ENCODE results near the gene ZNF438.
"Not testable (repeated sequence)": the region's sequence is repeated elsewhere in the genome, so short reads cannot be mapped to it uniquely, and the experiment has no call there.

Gene ZNF438

GRCh38 chr10:30963992-30964930 lies 67.4 kb downstream of the ZNF438 start:
- no peak for DNase-seq (ENCODE audit: low read depth, low spot score)
- no peak overlapping the region for H3K27ac ChIP-seq

- no peak overlapping the region for H3K27ac ChIP-seq
- no peak for DNase-seq (ENCODE audit: low read depth, low spot score)
These were observed 69.1 kb downstream of the ZNF438 start for GRCh38 chr10:30962522-30962921.

- H3K27ac ChIP-seq, result no peak overlapping the region
- DNase-seq (ENCODE audit: low read depth, low spot score), result no peak
These were observed 71.8 kb downstream of the ZNF438 start for GRCh38 chr10:30959836-30960210.

- not testable (repeated sequence) for DNase-seq (ENCODE audit: low read depth, low spot score); H3K27ac ChIP-seq
These were observed 82.4 kb downstream of the ZNF438 start for GRCh38 chr10:30949218-30949617.

- no peak overlapping the region for H3K27ac ChIP-seq
- DNase-seq (ENCODE audit: low read depth, low spot score), result no peak
These were observed 87.7 kb downstream of the ZNF438 start for GRCh38 chr10:30944005-30944404.

- no peak overlapping the region for H3K27ac ChIP-seq
- no peak for DNase-seq (ENCODE audit: low read depth, low spot score)
These were observed 88.2 kb downstream of the ZNF438 start for GRCh38 chr10:30943451-30943850.

GRCh38 chr10:30940256-30940655 lies 91.4 kb downstream of the ZNF438 start:
- DNase-seq (ENCODE audit: low read depth, low spot score), result no peak
- no peak overlapping the region for H3K27ac ChIP-seq

- H3K27ac ChIP-seq, result no peak overlapping the region
- no peak for DNase-seq (ENCODE audit: low read depth, low spot score)
These were observed 91.9 kb downstream of the ZNF438 start for GRCh38 chr10:30939643-30940251.

GRCh38 chr10:30935078-30935477 lies 96.6 kb downstream of the ZNF438 start:
- H3K27ac ChIP-seq, result no peak overlapping the region
- no peak for DNase-seq (ENCODE audit: low read depth, low spot score)

- no peak for DNase-seq (ENCODE audit: low read depth, low spot score)
- H3K27ac ChIP-seq, result no peak overlapping the region
These were observed 100.6 kb downstream of the ZNF438 start for GRCh38 chr10:30931094-30931493.

GRCh38 chr10:30929901-30930520 lies 101.7 kb downstream of the ZNF438 start:
- H3K27ac ChIP-seq, result no peak overlapping the region
- DNase-seq (ENCODE audit: low read depth, low spot score), result no peak

- not testable (repeated sequence) for H3K27ac ChIP-seq; DNase-seq (ENCODE audit: low read depth, low spot score)
These were observed 102.3 kb downstream of the ZNF438 start for GRCh38 chr10:30929311-30929729.

GRCh38 chr10:30928742-30929141 lies 102.9 kb downstream of the ZNF438 start:
- DNase-seq (ENCODE audit: low read depth, low spot score), result no peak
- H3K27ac ChIP-seq, result no peak overlapping the region

- H3K27ac ChIP-seq, result no peak overlapping the region
- no peak for DNase-seq (ENCODE audit: low read depth, low spot score)
These were observed 113.0 kb downstream of the ZNF438 start for GRCh38 chr10:30918651-30919050.

GRCh38 chr10:30917789-30918188 lies 113.9 kb downstream of the ZNF438 start:
- H3K27ac ChIP-seq, result no peak overlapping the region
- no peak for DNase-seq (ENCODE audit: low read depth, low spot score)

- no peak overlapping the region for H3K27ac ChIP-seq
- no peak for DNase-seq (ENCODE audit: low read depth, low spot score)
These were observed 114.6 kb downstream of the ZNF438 start for GRCh38 chr10:30917067-30917466.

- no peak for DNase-seq (ENCODE audit: low read depth, low spot score)
- peak overlapping the region; percentile 5 for H3K27ac ChIP-seq
These were observed 116.5 kb downstream of the ZNF438 start for GRCh38 chr10:30915146-30915545.

- no peak overlapping the region for H3K27ac ChIP-seq
- DNase-seq (ENCODE audit: low read depth, low spot score), result no peak
These were observed 120.3 kb downstream of the ZNF438 start for GRCh38 chr10:30911303-30911863.

GRCh38 chr10:30903397-30904138 lies 128.1 kb downstream of the ZNF438 start:
- no peak overlapping the region for H3K27ac ChIP-seq
- DNase-seq (ENCODE audit: low read depth, low spot score), result no peak
